GM23248 (cell line): Measurements from ENCODE around the gene KRT2.

ENCODE experiments used
- EZH2 ChIP-seq: fragments of 200-600 bp; sonication (generic); IDR thresholded peaks from 2 replicates; pipeline ENCODE4 v1.6.1; 2018; ENCODE audit warnings: antibody characterized with exemption, mild to moderate bottlenecking; ENCODE audit not compliant: insufficient read depth, poor library complexity, severe bottlenecking
- EZH2phosphoT487 ChIP-seq: fragments of 200-600 bp; sonication (generic); IDR thresholded peaks from 2 replicates; pipeline ENCODE4 v1.6.1; 2018; ENCODE audit warnings: antibody characterized with exemption, moderate library complexity, mild to moderate bottlenecking, low read depth; ENCODE audit not compliant: insufficient read depth

DNA sequence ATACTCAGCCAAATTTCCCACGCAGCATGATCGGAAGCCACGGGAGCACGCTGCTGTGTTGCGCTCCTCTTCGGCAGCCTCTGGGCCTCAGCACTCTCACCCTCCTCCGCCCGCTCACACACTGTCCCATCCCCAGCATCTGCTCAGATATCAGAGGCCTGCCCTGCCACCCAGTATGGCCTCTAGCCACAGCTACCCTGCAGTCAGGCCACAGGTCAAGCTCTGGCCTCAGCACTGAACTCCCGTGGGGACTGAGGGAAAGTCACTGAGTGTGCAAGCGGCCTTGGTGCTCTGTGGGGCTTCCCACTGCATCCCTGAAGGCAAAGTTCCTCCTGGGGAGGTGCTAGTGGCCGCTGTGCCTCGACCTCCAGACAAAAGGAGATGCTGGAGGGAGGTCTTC is 49.3 kb upstream of the KRT2 start:
- TF ChIP-seq EZH2phosphoT487 (no peak), EZH2 (no peak)
